Fibroblast of pulmonary artery (primary cell): ENCODE measurements around the gene GRIA4.

Experiments
- DNase-seq: peaks from one replicate; pipeline ENCODE4 v3.0.0-alpha.2; 2010; ENCODE audit warnings: low read depth
- H3K4me3 ChIP-seq: replicated peaks from 2 replicates; pipeline ENCODE4 v1.5.1; 2011; ENCODE audit warnings: low read depth, mild to moderate bottlenecking, control low read depth, low read length, moderate library complexity
- CTCF ChIP-seq: IDR thresholded peaks from 2 replicates; pipeline ENCODE4 v1.5.1; 2011; ENCODE audit warnings: mild to moderate bottlenecking, control low read depth, low read length, inconsistent platforms; ENCODE audit errors: missing control alignments

GRIA4 gene

GRCh38 chr11:105632316-105632715, 22.4 kb downstream of the GRIA4 start:
- no peak overlapping the region for H3K4me3 ChIP-seq
- TF ChIP-seq CTCF: no peak
- DNase-seq: no peak

GRCh38 chr11:105635466-105635865, 25.6 kb downstream of the GRIA4 start:
- TF ChIP-seq CTCF: no peak
- DNase-seq: no peak
- no peak overlapping the region for H3K4me3 ChIP-seq

- no peak for DNase-seq
- TF ChIP-seq CTCF: no peak
Observed at GRCh38 chr11:105636496-105636895, 26.6 kb downstream of the GRIA4 start.

GRCh38 chr11:105639527-105639926, 29.7 kb downstream of the GRIA4 start:
- no peak for DNase-seq
- no peak overlapping the region for H3K4me3 ChIP-seq
- no peak for TF ChIP-seq CTCF

More at GRCh38 chr11:105636496-105636895, 26.6 kb downstream of the GRIA4 start:
- H3K4me3 ChIP-seq: no peak overlapping the region

- DNase-seq: no peak
- no peak overlapping the region for H3K4me3 ChIP-seq
- no peak for TF ChIP-seq CTCF
Observed at GRCh38 chr11:105641433-105641832, 31.6 kb downstream of the GRIA4 start.

GRCh38 chr11:105642870-105643269, 33.0 kb downstream of the GRIA4 start:
- TF ChIP-seq CTCF: no peak
- no peak for DNase-seq
- no peak overlapping the region for H3K4me3 ChIP-seq

- H3K4me3 ChIP-seq: no peak overlapping the region
- TF ChIP-seq CTCF: no peak
- DNase-seq: no peak
Observed at GRCh38 chr11:105644839-105645573, 35.1 kb downstream of the GRIA4 start.
